NCI-H526 treated with DMSO at 0.1 percent for 48 hours (cell line): ENCODE measurements around the gene ITGB1BP1.

Source experiments
- DNase-seq: peaks from one replicate; lab custom pipeline; 2025; lab: John Stamatoyannopoulos, UW

The ITGB1BP1 gene

GRCh38 chr2:9423100-9423921 lies at the start of gene ITGB1BP1, which contains the start of gene CPSF3:
ITGB1BP1 (minus strand) TSS chr2:9423528; CDS start chr2:9418697, 4,831 bp downstream.
CPSF3 (plus strand) TSS chr2:9423654; CDS start chr2:9423774, 120 bp downstream.
- peak; percentile 96 for DNase-seq

- no peak for DNase-seq
Measured at GRCh38 chr2:9472511-9472910, 49.2 kb upstream of the ITGB1BP1 start.

- DNase-seq, result no peak
Measured at GRCh38 chr2:9471206-9471605, 47.9 kb upstream of the ITGB1BP1 start.

GRCh38 chr2:9467687-9468086 lies 44.4 kb upstream of the ITGB1BP1 start:
- DNase-seq, result no peak

GRCh38 chr2:9466147-9466683 lies 42.9 kb upstream of the ITGB1BP1 start:
- DNase-seq, result no peak

- no peak for DNase-seq
Measured at GRCh38 chr2:9465170-9465569, 41.8 kb upstream of the ITGB1BP1 start.

- no peak for DNase-seq
Measured at GRCh38 chr2:9463698-9464034, 40.3 kb upstream of the ITGB1BP1 start.

GRCh38 chr2:9462886-9463697 lies 39.8 kb upstream of the ITGB1BP1 start:
- DNase-seq, result peak; percentile 86

- peak; percentile 74 for DNase-seq
Measured at GRCh38 chr2:9462313-9462712, 39.0 kb upstream of the ITGB1BP1 start.

GRCh38 chr2:9461079-9461478 lies 37.8 kb upstream of the ITGB1BP1 start:
- no peak for DNase-seq

GRCh38 chr2:9460441-9461017 lies 37.2 kb upstream of the ITGB1BP1 start:
- DNase-seq, result no peak

- DNase-seq, result no peak
Measured at GRCh38 chr2:9451231-9451630, 27.9 kb upstream of the ITGB1BP1 start.

GRCh38 chr2:9445089-9445488 lies 21.8 kb upstream of the ITGB1BP1 start:
- DNase-seq, result no peak

GRCh38 chr2:9443526-9443925 lies 20.2 kb upstream of the ITGB1BP1 start:
- DNase-seq, result no peak

- DNase-seq, result no peak
Measured at GRCh38 chr2:9441556-9441955, 18.2 kb upstream of the ITGB1BP1 start.

- DNase-seq, result no peak
Measured at GRCh38 chr2:9440058-9440727, 16.9 kb upstream of the ITGB1BP1 start.

GRCh38 chr2:9439536-9439935 lies 16.2 kb upstream of the ITGB1BP1 start:
- DNase-seq, result no peak

GRCh38 chr2:9434489-9434888 lies 11.2 kb upstream of the ITGB1BP1 start:
- DNase-seq, result no peak

- no peak for DNase-seq
Measured at GRCh38 chr2:9430316-9431293, 7.3 kb upstream of the ITGB1BP1 start.

GRCh38 chr2:9428965-9429577 lies 5.7 kb upstream of the ITGB1BP1 start:
- DNase-seq, result no peak
